Fibroblast of the aortic adventitia (primary cell): Measurements from ENCODE around the gene RNF150. TPM values are rescaled to one million over a fixed set of nuclear protein-coding genes. Genes with fewer than 3 reads are reported as not detected.

Experiments
- DNase-seq: peaks from one replicate; pipeline ENCODE4 v3.0.0-alpha.2; 2010; ENCODE audit warnings: low read depth
- H3K4me3 ChIP-seq: 2 replicates; pipeline ENCODE4 v1.5.1; 2011; ENCODE audit warnings: low read depth, mild to moderate bottlenecking, control low read depth, low read length, moderate library complexity
- CTCF ChIP-seq: IDR thresholded peaks from 2 replicates; pipeline ENCODE4 v1.5.1; 2011; ENCODE audit warnings: mild to moderate bottlenecking, low read length, control low read depth, inconsistent platforms; ENCODE audit not compliant: insufficient read depth
- total RNA-seq: library from RNA; depleted of rRNA; stranded (reverse); fragments of >200 nt; gene quantifications from 2 replicates; pipeline ENCODE4 v1.2.3, GENCODE V29; 2012; ENCODE audit warnings: low replicate concordance

RNF150 gene
- total RNA-seq, 1 donor = 0.99 TPM

GRCh38 chr4:140903522-140904475 is 229.5 kb downstream of the RNF150 start:
- H3K4me3 ChIP-seq = no peak overlapping the region
- TF ChIP-seq CTCF = no peak
- DNase-seq = no peak

- no peak overlapping the region for H3K4me3 ChIP-seq
- DNase-seq = no peak
- TF ChIP-seq CTCF = no peak
Measured at GRCh38 chr4:140901736-140902336, 231.4 kb downstream of the RNF150 start.

GRCh38 chr4:140893939-140894338 is 239.3 kb downstream of the RNF150 start:
- DNase-seq = peak; percentile 69
- no peak for TF ChIP-seq CTCF
- H3K4me3 ChIP-seq = no peak overlapping the region

- DNase-seq = no peak
- no peak for TF ChIP-seq CTCF
Measured at GRCh38 chr4:140888054-140888453, 245.2 kb downstream of the RNF150 start.

GRCh38 chr4:140887467-140887866 is 245.8 kb downstream of the RNF150 start:
- TF ChIP-seq CTCF = no peak
- DNase-seq = no peak
- H3K4me3 ChIP-seq = no peak overlapping the region

More at GRCh38 chr4:140888054-140888453, 245.2 kb downstream of the RNF150 start:
- H3K4me3 ChIP-seq = no peak overlapping the region

- H3K4me3 ChIP-seq = no peak overlapping the region
- peak; percentile 86 for DNase-seq
- peak; percentile 78 for TF ChIP-seq CTCF
Measured at GRCh38 chr4:140884431-140885058, 248.7 kb downstream of the RNF150 start.
